GM23338 (cell line): ENCODE data around the gene POLDIP3. TPM values are rescaled to one million over a fixed set of nuclear protein-coding genes. Genes with fewer than 3 reads are reported as not detected.

Experiments used
- ATAC-seq: fragments of 200-7000 bp; cut with Tn5 transposase; 3 replicates; pipeline ENCODE4 v1.9.1; 2020
- DNase-seq: peaks from one replicate; pipeline ENCODE4 v3.0.0-alpha.2; 2015; ENCODE audit warnings: low spot score
- H2AFZ ChIP-seq: fragments of 200-600 bp; sonication (generic); 2 replicates; pipeline ENCODE4 v1.8.0; 2016; ENCODE audit warnings: antibody characterized with exemption, mild to moderate bottlenecking, moderate library complexity
- H3F3A ChIP-seq: fragments of 200-600 bp; sonication (generic); replicated peaks from 2 replicates; pipeline ENCODE4 v1.8.0; 2017; ENCODE audit warnings: antibody characterized with exemption, mixed run types, low read depth
- H3K27ac ChIP-seq: fragments of 200-600 bp; sonication (generic); 2 replicates; pipeline ENCODE4 v1.6.1; 2016; ENCODE audit warnings: low read depth
- H3K27me3 ChIP-seq: fragments of 200-600 bp; sonication (generic); 2 replicates; pipeline ENCODE4 v1.8.0; 2016; ENCODE audit warnings: mild to moderate bottlenecking, mixed run types, moderate library complexity; ENCODE audit not compliant: insufficient read depth
- H3K36me3 ChIP-seq: fragments of 200-600 bp; sonication (generic); 2 replicates; pipeline ENCODE4 v1.8.0; 2016; ENCODE audit warnings: mild to moderate bottlenecking; ENCODE audit not compliant: insufficient read depth
- H3K4me1 ChIP-seq: fragments of 200-600 bp; sonication (generic); 2 replicates; pipeline ENCODE4 v1.8.0; 2016; ENCODE audit warnings: mild to moderate bottlenecking, moderate library complexity; ENCODE audit not compliant: insufficient read depth
- H3K4me2 ChIP-seq: fragments of 200-600 bp; sonication (generic); 2 replicates; pipeline ENCODE4 v1.7.1; 2017; ENCODE audit warnings: mixed run types
- H3K4me3 ChIP-seq: fragments of 200-600 bp; sonication (generic); 2 replicates; pipeline ENCODE4 v1.6.1; 2016; ENCODE audit warnings: mixed run types
- H3K79me2 ChIP-seq: fragments of 200-600 bp; sonication (generic); replicated peaks from 2 replicates; pipeline ENCODE4 v1.8.0; 2017; ENCODE audit warnings: mild to moderate bottlenecking; ENCODE audit not compliant: insufficient read depth
- H3K9me2 ChIP-seq: fragments of 200-600 bp; sonication (generic); 2 replicates; pipeline ENCODE4 v1.8.0; 2017; ENCODE audit not compliant: insufficient read depth
- H4K20me1 ChIP-seq: fragments of 200-600 bp; sonication (generic); replicated peaks from 2 replicates; pipeline ENCODE4 v1.8.0; 2017; ENCODE audit warnings: mild to moderate bottlenecking; ENCODE audit not compliant: insufficient read depth
- H3K27ac Mint-ChIP-seq: 2 replicates; pipeline ENCODE4 v1.8.0; 2020; ENCODE audit warnings: inconsistent platforms, mild to moderate bottlenecking, moderate library complexity, mixed read lengths
- H3K27me3 Mint-ChIP-seq: 3 replicates; pipeline ENCODE4 v1.8.0; 2022; ENCODE audit warnings: low read depth, mild to moderate bottlenecking, moderate library complexity, mixed read lengths, inconsistent platforms; ENCODE audit not compliant: insufficient read depth, poor library complexity
- H3K36me3 Mint-ChIP-seq: 3 replicates; pipeline ENCODE4 v1.8.0; 2021; ENCODE audit warnings: low read depth, mild to moderate bottlenecking, inconsistent platforms, moderate library complexity, mixed read lengths
- H3K4me1 Mint-ChIP-seq: 3 replicates; pipeline ENCODE4 v1.8.0; 2020; ENCODE audit warnings: mild to moderate bottlenecking, inconsistent platforms, mixed read lengths
- H3K4me3 Mint-ChIP-seq: 3 replicates; pipeline ENCODE4 v1.8.0; 2021; ENCODE audit warnings: moderate library complexity, mild to moderate bottlenecking, inconsistent platforms, mixed read lengths
- H3K9me3 Mint-ChIP-seq: 3 replicates; pipeline ENCODE4 v1.8.0; 2020; ENCODE audit warnings: moderate library complexity, mild to moderate bottlenecking, inconsistent platforms, mixed read lengths
- CREB1 ChIP-seq: fragments of 250-450 bp; sonication (Bioruptor Pico); IDR thresholded peaks from 2 replicates; pipeline ENCODE4 v1.5.0; 2020; ENCODE audit warnings: low read depth, mild to moderate bottlenecking, moderate library complexity
- EZH2phosphoT487 ChIP-seq: fragments of 200-600 bp; sonication (generic); IDR thresholded peaks from one replicate; pipeline ENCODE4 v1.8.1; 2018; ENCODE audit warnings: antibody characterized with exemption; ENCODE audit not compliant: unreplicated experiment
- JUNB ChIP-seq: IDR thresholded peaks from one replicate; pipeline ENCODE4 v1.6.1; 2016; ENCODE audit warnings: antibody characterized with exemption; ENCODE audit not compliant: unreplicated experiment
- NANOG ChIP-seq: IDR thresholded peaks from 2 replicates; pipeline ENCODE4 v1.6.1; 2016; ENCODE audit warnings: antibody characterized with exemption, borderline replicate concordance
- POLR2AphosphoS5 ChIP-seq: IDR thresholded peaks from 2 replicates; pipeline ENCODE4 v1.6.1; 2016; ENCODE audit warnings: antibody characterized with exemption, low read depth
- STAT1 ChIP-seq: IDR thresholded peaks from one replicate; pipeline ENCODE4 v1.6.1; 2016; ENCODE audit warnings: antibody characterized with exemption; ENCODE audit not compliant: unreplicated experiment
- ZNF331 ChIP-seq: fragments of 250-450 bp; sonication (Bioruptor Pico); IDR thresholded peaks from 2 replicates; pipeline ENCODE4 v1.5.0; 2020; ENCODE audit warnings: low read depth, mild to moderate bottlenecking, moderate library complexity
- polyA plus RNA-seq: library from polyadenylated mRNA; unstranded; fragments of >200 nt; fragmentation: Nextera tagmentation; extraction: Ambion mirVana; gene quantifications from 2 replicates; pipeline ENCODE4 v1.2.1, GENCODE V29; 2016
- total RNA-seq: library from RNA; depleted of rRNA; stranded (reverse); fragments of >200 nt; shearing (Covaris generic); gene quantifications from 2 replicates; pipeline ENCODE4 v1.2.3, GENCODE V29; 2014
- TF ChIP-seq, protein P1 (sequence below): IDR thresholded peaks from one replicate; pipeline ENCODE4 v1.6.1; 2018; ENCODE audit warnings: antibody characterized with exemption; ENCODE audit not compliant: unreplicated experiment
- TF ChIP-seq, protein P2 (sequence below), 2 experiments: fragments of 200-600 bp in 1 of 2; sonication (generic) in 1 of 2; conservative IDR thresholded peaks; 2 replicates each; pipeline versions ENCODE4 v1.5.1 to v1.6.1; 2016 to 2017; ENCODE audit warnings: antibody characterized with exemption in 2 of 2, low read depth in 2 of 2, mild to moderate bottlenecking in 2 of 2, moderate library complexity in 1 of 2

Gene POLDIP3
- total and polyA plus RNA-seq, 2 experiments from 2014 or later = 38.2 to 54.3 TPM

DNA sequence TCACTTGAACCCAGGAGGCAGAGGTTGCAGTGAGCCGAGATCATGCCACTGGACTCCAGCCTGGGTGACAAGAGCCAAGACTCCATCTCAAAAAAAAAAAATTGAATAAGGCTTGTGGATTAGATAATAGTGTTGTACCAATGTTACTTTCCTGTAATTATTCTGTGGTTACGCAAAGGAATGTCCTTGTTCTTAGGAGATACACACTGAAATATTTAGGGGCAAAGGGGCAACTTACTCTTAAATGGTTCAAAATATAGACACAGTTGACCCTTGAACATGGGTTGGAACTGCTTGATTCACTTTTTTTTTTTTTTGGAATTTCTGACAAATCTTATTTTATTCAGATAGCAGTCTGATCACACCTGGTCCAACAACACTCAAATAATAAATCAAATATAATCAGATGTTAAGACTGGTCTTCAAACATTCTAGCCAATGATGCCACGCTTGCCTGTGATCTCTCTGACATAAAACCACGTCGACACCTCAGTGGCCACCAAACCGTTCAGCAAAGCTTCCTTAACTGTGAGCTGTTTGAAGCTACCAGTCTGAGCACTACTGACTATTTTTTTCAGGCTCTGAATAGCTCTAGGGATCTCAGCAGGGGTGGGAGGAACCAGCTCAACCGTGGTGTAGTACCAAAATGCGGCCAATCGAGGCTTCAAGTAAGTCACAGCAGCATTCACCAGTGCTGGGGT is 25.0 kb upstream of the POLDIP3 start (continued):
- TF ChIP-seq, protein P1, sequence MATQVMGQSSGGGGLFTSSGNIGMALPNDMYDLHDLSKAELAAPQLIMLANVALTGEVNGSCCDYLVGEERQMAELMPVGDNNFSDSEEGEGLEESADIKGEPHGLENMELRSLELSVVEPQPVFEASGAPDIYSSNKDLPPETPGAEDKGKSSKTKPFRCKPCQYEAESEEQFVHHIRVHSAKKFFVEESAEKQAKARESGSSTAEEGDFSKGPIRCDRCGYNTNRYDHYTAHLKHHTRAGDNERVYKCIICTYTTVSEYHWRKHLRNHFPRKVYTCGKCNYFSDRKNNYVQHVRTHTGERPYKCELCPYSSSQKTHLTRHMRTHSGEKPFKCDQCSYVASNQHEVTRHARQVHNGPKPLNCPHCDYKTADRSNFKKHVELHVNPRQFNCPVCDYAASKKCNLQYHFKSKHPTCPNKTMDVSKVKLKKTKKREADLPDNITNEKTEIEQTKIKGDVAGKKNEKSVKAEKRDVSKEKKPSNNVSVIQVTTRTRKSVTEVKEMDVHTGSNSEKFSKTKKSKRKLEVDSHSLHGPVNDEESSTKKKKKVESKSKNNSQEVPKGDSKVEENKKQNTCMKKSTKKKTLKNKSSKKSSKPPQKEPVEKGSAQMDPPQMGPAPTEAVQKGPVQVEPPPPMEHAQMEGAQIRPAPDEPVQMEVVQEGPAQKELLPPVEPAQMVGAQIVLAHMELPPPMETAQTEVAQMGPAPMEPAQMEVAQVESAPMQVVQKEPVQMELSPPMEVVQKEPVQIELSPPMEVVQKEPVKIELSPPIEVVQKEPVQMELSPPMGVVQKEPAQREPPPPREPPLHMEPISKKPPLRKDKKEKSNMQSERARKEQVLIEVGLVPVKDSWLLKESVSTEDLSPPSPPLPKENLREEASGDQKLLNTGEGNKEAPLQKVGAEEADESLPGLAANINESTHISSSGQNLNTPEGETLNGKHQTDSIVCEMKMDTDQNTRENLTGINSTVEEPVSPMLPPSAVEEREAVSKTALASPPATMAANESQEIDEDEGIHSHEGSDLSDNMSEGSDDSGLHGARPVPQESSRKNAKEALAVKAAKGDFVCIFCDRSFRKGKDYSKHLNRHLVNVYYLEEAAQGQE = no peak
- no peak for TF ChIP-seq NANOG

DNA sequence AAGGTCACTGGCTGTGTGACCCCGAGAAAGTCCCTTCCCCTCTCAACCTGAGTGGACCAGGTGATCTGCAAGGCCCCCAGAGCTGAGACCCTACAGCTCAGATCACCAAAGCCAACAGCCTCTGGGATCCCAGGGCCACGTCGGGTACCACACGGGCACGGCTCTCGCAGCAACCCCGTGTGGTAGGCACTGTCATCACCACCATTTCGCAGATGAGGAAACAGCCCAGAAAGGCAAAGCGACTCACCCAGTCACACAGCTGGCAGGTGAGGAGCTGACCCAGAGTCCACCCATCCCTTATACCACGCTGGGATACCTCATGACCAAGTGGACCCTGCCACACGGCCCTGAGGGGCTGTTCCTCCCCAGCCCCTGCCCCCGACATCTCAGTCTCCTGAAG is 22.9 kb upstream of the POLDIP3 start:
- Histone ChIP-seq H2AFZ (no peak overlapping the region), H3K4me2 (no peak overlapping the region), H3K79me2 (peaks cover 16% of the 10 kb centered on the region), H4K20me1 (peaks cover 4% of the 10 kb centered on the region), H3K4me3 (no peak overlapping the region), H3K27me3 (no peaks in the 10 kb centered on the region), H3K9me2 (no peaks in the 10 kb centered on the region), H3F3A (no peaks in the 10 kb centered on the region), H3K27ac (no peak overlapping the region), H3K4me1 (no peaks in the 10 kb centered on the region), H3K36me3 (no peaks in the 10 kb centered on the region)
- ATAC-seq (no peak), DNase-seq (no peak)
- Mint-ChIP-seq H3K4me3 (no peak overlapping the region), H3K27ac (no peak overlapping the region), H3K36me3 (peaks cover 14% of the 10 kb centered on the region), H3K4me1 (no peaks in the 10 kb centered on the region), H3K9me3 (no peaks in the 10 kb centered on the region), H3K27me3 (peaks cover 6% of the 10 kb centered on the region)
- no peak for TF ChIP-seq ZNF331 (CRISPR knock-in tag)
- TF ChIP-seq STAT1 = no peak
- TF ChIP-seq, protein P2, sequence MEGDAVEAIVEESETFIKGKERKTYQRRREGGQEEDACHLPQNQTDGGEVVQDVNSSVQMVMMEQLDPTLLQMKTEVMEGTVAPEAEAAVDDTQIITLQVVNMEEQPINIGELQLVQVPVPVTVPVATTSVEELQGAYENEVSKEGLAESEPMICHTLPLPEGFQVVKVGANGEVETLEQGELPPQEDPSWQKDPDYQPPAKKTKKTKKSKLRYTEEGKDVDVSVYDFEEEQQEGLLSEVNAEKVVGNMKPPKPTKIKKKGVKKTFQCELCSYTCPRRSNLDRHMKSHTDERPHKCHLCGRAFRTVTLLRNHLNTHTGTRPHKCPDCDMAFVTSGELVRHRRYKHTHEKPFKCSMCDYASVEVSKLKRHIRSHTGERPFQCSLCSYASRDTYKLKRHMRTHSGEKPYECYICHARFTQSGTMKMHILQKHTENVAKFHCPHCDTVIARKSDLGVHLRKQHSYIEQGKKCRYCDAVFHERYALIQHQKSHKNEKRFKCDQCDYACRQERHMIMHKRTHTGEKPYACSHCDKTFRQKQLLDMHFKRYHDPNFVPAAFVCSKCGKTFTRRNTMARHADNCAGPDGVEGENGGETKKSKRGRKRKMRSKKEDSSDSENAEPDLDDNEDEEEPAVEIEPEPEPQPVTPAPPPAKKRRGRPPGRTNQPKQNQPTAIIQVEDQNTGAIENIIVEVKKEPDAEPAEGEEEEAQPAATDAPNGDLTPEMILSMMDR (conservative IDR thresholded peaks at IDR 0.05; ENCODE audit: low read depth in 2 of 2) = no peak

DNA sequence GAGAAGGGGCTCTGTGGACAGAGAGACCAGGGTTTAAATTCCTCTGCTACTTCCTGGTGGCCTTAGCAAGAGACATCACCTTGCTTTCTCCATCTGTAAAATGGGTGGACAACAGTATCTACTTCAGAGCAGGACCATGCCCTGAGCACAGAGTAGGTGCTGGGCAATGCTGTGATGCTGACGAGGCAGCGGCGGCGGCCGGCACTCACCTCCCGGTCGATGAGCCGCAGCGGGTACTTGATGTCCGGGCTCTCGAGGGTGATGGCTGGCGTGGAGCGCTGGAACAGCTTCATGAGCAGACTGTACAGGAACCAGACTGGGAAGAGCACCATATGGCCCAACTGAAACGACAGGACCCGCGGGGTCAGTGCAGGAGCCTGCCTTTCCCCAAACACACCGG is 21.8 kb upstream of the POLDIP3 start:
- Mint-ChIP-seq H3K27ac (no peak overlapping the region), H3K9me3 (no peaks in the 10 kb centered on the region)
- no peak for TF ChIP-seq JUNB
- no peak for TF ChIP-seq ZNF331 (CRISPR knock-in tag)
- TF ChIP-seq, protein P2 (conservative IDR thresholded peaks at IDR 0.05; ENCODE audit: low read depth in 2 of 2) = no peak
- no peak for TF ChIP-seq CREB1 (CRISPR knock-in tag)
- no peak for TF ChIP-seq EZH2phosphoT487
- no peak for TF ChIP-seq STAT1
- TF ChIP-seq POLR2AphosphoS5 = no peak
- TF ChIP-seq, protein P1 = no peak
- TF ChIP-seq NANOG = no peak

More for the DNA sequence above, 21.8 kb upstream of the POLDIP3 start:
- ATAC-seq = no peak
- Histone ChIP-seq H3K27ac (no peak overlapping the region), H3K4me3 (no peak overlapping the region), H3K36me3 (no peaks in the 10 kb centered on the region), H3K27me3 (no peaks in the 10 kb centered on the region), H4K20me1 (no peaks in the 10 kb centered on the region), H3K79me2 (peaks cover 5% of the 10 kb centered on the region), H3K4me1 (no peaks in the 10 kb centered on the region), H2AFZ (no peak overlapping the region), H3F3A (no peaks in the 10 kb centered on the region), H3K9me2 (no peaks in the 10 kb centered on the region), H3K4me2 (no peak overlapping the region)
- Mint-ChIP-seq H3K27me3 (peaks cover 10% of the 10 kb centered on the region), H3K4me1 (no peaks in the 10 kb centered on the region), H3K4me3 (no peak overlapping the region), H3K36me3 (peaks cover 20% of the 10 kb centered on the region)
- no peak for DNase-seq
